CD4-positive, alpha-beta T cell treated with Interleukin-4 for 4 hours (primary cell): ENCODE results near the gene COL5A3.
"Not testable (repeated sequence)": the region's sequence is repeated elsewhere in the genome, so short reads cannot be mapped to it uniquely, and the experiment has no call there.

Source experiments
- DNase-seq: peaks from one replicate; pipeline ENCODE4 v3.0.0-alpha.2; 2020

COL5A3 gene

DNA sequence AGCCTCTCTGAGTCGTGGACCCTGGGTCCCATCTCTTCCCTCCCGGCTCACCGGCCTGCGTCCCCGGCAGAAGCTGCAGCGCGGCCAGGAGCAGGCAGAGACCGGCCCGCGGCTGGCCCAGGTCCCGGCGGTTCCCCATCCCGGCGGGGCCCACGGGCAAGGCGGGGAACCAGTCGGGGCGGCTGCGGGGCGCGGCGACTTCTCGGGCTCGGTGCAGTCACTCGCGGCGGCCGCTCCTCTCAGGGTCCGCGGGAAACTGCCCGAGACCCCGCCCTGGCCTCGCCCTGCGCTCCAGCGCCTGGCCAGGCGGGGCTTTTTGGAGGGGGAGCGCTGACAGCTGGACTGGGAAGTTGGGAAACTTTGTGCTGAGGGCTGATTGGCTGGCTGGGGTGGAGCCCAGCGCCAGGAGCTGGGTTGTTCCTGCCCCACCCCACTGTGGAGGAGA, at the start of gene COL5A3:
COL5A3 (minus strand) TSS at position 258 of the 445 bp plus-strand sequence; CDS start at position 139, 119 bp downstream.
- no peak for DNase-seq

DNA sequence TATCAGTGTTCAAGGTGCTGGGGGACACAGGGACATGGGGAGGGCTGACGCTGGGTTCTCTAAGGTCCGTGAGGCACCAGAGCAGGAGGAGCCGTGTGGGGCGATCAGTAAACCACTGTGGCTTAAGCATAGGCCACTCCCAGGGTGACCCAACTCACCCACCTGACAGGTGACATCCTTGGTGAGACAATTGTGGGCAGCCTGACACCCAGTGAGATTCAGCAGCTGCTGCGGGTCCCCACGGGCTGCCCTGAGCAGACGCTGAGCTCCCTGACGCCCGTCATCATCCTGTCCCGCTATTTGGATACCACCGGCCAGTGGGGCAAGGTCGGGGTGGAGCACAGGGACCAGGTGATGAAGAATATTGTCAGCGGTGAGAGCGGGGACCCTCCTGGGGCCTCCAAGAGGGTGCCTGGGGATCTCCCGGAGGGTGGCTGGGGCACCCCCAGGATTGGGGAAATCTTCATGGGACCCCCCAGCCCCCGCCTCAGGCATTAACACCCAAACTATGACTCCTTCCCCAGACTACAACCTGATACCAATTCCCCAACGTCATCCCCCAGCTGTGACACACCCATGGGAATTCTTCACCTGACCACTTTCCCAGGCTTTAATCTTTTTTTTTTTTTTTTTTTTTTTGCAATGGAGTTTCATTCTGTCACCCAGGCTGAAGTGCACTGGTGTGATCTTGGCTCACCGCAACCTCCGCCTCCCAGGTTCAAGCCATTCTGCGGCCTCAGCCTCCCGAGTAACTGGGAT, 42.5 kb upstream of the COL5A3 start:
- DNase-seq, result no peak

DNA sequence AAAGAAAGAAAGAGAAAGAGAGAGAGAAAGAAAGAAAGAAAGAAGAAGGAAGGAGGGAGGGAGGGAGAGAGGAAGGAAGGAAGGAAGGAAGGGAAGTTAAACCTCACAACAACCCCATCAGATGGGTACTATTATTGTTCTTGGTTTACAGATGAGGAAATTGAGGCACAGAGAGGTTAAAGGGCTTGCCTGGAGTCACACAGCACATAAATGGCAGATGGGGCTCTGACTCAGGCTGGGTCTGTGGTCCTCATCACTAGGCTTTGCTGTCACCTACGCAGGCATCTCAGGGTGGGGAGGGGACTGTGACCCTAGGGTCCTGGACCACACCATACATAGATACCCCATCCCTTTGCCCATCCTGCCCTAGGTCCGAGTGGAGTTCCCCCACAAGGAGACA, 39.3 kb upstream of the COL5A3 start:
- no peak for DNase-seq

DNA sequence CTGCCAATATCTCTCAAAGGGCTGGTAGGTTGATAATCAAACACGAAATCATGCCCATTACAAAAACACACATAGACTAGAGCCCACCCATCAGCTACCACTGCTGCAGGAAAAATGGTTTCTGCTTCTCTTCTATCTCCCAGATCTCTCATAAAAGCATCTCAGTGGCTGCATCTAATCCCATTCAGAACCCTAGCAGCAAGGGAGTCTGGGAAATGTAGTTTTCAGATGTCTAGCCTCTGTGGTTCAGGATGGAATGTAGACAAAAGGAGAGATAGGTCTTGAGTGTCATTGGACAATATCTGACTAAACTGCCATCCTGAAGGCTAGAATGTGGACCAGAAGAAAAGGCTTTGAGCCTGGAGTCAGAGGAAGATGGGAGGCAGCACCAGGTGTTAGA, 35.1 kb upstream of the COL5A3 start:
- no peak for DNase-seq

DNA sequence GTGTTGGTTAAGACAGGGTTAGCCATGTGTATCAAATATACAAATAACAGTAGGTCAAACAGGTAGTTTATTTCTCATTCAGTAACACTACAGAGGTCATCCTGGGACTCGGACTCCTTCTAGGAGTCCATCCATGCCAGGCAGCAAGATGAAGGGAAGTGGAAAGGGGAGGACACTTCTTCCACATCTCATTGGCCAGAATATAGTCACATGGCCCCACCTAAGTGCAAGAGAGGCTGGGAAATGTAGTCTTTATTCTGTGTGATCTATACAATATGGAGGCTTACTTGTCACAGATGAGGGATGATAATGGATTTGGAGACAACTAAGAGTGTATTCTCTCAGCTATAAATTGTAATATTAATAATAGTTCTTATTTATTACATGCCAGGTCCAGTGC, 34.1 kb upstream of the COL5A3 start:
- no peak for DNase-seq

DNA sequence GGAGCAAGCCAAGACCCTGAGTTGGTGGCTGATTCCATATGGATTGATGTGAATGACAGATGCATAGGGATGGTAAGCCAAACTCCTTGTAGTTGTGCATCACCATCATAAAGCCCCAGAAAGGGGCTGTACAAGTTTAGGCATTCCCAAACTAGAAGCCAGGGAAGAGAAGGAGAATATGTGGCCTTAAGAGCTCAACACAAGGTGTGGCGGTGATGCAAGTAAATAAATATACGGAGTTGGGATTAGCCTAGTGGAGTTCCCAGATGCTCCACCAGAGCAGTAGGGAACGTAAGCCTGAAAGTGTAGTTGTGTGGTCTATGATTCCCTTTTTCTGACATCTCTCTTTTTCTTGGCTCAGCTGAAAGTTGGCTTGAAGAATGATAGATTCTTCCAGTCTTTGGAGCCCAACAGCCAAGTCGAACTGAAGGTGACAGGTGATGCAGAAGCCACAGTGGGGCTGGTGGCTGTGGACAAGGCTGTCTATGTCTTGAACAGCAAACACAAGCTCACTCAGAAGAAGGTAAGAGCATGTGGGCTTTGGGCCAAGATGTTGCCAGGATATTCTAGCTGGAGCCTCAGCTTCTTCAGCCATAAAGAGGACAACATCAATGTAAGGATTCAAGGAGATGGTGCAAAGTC, 33.1 kb upstream of the COL5A3 start:
- no peak for DNase-seq

DNA sequence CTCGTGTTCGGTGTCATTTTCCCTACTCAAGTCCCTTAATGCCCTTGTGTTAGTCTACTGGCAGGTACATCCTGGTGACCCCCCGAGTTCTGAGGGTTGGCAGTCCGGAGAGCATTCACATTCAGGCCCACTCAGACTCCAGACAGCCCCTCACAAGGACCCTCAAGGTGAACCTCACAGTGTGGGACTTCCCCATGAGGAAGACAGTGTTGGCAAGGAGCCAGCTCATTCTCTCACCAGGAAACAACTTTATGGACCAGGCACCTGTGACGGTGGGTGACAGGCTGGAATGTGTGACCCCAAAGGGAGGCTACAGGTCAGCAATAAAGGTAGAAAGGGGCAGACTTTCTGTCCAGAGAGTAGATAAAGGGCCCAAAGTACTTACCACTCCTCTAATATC, 27.5 kb upstream of the COL5A3 start:
- DNase-seq, result no peak

DNA sequence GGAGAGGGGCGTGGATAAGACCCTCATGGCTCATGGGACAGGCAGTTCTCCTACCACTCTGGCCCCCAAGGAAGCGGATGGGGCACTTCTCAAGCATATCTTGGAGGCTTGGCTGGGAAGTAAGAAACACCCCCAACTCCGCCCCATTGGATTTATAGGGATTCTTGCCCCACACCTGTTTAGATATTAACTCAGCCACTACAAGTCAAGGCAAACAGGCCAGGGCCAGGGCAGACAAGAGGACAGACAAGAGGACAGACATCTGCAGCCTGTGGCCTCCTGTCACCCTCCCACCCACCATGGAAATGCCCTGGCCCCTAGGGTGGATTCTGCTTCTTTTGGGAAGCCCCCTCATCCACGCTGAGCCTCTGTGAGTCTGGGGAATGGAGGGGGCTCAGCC, 27.1 kb upstream of the COL5A3 start:
- no peak for DNase-seq

DNA sequence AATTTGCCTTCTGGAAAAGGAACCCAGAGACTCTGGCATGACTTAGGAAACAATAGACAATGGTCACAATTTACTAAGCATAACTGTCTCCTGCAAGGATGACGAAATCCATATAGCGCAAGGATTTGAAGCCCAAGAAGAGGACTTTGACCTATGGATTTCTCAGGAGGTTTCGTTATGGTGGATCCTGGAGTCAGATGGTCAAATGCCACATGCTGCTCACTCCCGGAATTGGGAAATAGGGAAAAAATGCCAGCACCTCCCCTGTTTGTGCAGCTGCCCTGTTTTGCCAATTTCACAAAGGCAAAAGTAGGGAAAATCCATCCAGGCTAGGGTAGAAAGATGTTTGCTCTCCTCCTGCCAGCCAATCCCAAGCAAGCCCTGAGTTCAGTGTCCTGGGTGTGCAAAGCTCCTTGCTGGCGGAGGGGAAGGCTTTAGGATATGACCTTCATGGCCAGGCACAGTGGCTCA, 26.3 kb upstream of the COL5A3 start:
- no peak for DNase-seq

DNA sequence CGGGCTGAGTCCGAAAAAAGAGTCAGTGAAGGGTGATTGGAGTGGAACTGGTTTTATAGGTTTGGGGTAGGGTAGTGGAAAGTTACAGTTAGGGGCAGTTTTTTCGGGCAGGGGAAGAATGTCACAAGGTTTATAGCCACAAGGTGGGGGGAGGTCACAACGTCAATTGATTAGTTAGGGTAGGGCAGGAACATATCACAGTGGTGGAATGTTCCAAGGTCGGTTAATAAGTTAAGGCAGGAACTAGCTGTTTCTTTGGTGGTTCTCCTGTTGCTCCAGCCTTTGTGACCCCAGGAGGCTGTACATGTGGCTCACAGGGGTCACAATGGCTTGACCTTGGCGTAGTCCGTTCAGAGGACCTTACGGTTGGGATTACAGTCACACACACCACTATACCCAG, 23.3 kb upstream of the COL5A3 start:
- no peak for DNase-seq

DNA sequence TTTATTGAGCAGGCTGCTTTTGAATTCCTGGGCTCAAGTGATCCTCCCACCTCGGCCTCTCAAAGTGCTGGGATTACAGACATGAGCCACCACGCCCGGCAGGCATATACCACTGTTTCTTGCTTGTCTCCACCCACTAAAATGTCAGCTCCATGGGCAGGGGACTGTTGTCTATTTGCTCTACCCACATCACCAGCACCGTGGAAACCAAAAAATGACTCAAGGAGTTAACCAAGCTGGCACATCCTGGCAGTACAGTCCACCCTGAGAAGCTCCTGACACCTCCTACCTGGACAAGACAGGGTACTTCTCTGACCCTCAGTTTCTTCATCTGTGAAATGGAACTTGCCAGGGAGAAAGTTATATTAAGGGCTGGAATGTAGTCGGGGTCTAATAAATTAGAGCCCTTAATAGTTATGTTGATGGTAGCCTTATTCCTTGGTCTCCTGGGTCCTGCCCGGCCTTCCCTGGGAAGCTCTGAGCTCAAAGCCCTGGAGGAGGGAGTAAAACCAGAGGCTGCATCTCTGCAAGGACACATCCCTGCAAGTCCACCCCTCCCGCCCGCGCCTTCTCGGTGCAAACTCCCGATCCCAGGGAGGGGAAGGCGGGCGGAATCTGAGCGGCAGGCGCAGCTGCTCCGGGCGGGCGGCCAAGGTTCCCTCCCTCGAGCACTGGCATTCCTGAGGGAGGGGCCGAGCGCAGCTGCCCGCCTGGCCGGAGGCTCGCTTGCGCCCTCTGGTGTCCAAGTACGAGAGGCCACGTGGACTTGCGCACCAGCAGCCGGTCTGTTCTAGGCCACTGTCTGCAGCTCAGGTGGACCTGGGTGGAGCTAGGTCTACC, 17.1 kb upstream of the COL5A3 start:
- peak; percentile 69 for DNase-seq

DNA sequence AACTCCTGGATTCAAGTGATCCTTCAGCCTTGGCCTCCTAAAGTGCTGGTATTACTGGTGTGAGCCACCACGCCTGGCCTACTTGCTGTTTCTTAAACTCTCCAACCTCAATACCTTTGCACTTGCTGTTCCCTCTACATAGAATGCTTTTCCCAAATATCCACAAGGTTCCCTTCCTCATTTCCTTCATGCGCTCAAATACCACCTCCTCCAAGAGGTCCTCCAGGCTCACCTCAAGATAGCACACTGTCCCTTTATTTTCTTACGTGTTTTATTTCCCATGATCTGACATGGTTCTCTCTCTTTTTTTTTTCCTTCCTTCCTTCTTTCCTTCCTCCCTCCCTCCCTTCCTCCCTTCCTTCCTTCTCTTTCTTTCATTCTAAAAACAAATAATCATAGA, 16.4 kb upstream of the COL5A3 start:
- DNase-seq, result no peak

DNA sequence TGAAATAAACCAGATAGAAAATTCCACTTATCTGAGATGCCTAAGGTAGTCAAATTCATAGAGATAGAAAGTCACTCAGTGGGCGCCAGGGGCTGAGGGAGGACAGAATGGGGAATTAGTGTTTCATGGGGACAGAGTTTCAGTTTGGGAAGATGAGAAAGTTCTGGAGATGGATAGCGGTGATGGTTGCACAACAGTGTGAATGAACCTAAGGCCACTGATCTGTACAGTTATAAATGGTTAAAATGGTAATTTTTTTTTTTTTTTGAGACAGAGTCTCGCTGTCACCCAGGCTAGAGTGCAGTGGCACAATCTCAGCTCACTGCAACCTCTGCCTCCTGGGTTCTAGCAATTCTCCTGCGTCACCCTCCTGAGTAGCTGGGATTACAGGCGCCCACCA, 12.8 kb upstream of the COL5A3 start:
- not testable (repeated sequence) for DNase-seq

DNA sequence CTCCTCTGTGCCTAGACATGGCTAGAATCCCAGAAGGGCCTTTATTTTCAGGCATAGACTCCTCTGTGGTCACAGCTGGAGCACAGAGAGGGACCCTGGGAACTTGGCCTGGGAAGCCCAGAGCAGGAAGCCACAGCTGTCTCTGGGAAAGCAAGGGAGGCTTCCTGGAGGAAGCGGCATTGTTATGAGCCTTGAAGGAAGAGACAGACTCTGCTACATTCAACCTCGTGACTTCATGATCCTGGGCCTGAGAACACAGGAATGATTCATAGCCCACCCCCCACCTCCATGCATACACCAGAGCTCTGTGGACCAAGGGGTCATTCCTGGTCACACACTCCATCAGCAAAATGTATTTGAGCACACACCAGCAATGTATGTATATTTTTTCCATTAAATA, 11.6 kb upstream of the COL5A3 start:
- DNase-seq, result no peak

DNA sequence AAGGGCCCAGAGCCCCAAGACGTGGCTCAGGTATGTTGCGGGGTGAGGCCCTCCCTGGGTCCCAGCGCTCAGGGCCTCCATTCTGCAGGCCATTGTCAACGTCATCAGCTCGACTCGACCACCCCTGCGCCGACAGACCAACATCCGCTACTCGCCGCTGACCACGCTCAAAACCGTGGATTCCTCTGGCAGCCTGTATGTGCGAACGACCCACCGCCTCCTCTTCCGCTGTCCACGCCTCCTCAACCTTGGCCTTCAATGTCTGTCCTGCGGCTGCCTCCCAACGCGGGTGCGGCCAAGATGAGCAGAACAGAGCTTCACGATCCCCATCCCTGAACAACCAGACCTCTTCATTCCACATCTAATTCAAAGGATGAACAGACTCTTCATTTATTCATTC, 11.1 kb upstream of the COL5A3 start:
- no peak for DNase-seq

DNA sequence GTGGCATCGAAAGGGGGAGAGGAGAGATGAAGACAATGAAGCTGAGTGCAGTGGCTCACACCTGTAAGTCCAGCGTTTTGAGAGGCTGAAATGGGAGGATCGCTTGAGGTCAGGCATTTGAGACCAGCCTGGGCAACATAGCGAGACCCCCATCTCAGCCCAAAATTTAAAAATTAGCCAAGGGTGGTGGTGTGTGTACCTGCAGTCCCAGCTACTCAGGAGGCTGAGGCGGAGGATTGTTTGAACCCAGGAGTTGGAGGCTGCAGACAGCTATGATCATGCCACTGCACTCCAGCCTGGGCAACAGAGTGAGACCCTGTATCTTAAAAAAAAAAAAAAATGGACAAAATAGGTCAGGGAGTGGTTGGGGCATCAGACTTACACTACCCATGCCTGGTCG, 10.5 kb upstream of the COL5A3 start:
- no peak for DNase-seq

DNA sequence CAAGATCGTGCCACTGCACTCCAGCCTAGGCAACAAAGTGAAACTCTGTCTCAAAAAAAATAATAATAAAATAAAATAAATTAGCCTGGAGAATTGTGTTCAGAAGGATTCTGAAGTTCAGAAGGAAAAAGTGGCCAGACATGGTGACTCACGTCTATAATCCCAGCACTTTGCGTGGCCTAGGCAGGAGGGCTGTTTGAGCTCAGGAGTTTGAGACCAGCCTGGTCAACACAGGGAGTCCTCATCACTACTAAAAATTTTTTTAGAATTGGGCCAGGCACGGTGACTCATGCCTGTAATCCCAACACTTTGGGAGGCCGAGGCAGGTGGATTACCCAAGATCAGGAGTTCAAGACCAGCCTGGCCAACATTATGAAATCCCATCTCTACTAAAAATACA, 8.9 kb upstream of the COL5A3 start:
- DNase-seq, result no peak

DNA sequence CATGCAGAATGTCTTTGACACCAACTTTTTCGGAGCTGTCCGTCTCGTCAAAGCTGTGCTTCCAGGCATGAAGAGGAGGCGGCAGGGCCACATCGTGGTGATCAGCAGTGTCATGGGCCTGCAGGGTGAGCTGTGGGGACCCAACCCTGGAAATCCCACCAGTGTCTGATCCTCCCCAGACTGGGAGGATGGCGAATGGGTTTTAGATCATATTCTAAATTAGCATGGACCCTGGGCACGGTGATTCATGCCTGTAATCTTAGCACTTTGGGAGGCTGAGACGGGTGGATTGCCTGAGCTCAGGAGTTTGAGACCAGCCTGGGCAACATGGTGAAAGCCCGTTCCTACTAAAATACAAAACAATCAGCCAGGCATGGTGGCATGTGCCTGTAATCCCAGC, 8.5 kb upstream of the COL5A3 start:
- DNase-seq, result no peak

DNA sequence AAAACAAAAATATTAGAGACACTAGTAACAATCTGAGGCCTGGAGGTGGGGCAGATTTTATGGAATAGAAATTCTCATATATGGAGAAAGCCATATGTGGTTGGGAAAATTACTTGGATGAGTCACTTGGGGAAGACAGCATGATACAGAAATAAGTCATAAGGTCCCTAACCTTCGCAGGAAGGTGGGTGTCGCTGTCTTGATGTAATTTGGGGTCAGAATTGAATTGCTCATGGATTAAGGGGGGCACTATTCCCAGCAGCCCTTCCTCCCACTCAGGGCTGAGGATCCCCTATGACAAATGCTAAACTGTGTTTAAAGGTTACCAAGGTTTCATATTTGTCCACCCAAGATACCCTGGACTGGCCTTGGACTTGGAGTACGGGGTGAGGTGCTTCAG, 8.0 kb upstream of the COL5A3 start:
- DNase-seq, result no peak

DNA sequence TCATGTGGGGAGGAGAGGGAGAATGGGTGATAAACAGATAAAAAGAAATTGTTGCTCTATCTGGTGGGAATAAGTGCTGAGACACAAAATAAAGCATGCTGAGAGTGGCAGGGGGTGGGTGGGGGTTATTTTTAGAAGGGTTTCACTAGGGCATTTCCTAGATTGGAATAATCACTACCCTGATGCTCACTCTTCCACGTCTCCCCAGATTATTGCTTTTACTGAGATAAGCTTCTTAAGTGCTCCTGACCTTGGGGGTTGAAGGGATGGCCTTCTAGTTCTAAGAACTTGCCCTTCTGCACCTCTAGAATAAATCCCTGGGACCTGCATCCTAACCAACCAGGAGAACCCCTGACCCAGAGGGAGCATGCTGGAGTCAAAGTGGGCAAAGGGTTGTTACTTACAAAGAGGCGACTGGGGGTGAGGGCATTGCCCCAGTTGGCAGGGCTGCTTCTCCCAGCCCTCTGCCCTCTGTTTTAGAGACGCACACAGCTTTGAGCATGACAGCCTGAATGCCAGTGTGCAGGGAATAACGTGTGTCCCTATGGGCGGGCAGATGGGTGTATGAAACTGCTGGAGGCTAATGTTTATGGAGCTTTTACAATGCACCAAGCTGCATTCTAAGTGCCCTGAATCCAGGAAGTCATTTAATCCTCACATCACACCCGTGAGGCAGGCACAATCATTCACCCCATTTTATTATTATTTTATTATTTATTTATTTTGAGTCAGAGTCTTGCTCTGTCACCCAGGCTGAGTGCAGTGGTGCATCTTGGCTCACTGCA, 3.7 kb upstream of the COL5A3 start:
- no peak for DNase-seq

DNA sequence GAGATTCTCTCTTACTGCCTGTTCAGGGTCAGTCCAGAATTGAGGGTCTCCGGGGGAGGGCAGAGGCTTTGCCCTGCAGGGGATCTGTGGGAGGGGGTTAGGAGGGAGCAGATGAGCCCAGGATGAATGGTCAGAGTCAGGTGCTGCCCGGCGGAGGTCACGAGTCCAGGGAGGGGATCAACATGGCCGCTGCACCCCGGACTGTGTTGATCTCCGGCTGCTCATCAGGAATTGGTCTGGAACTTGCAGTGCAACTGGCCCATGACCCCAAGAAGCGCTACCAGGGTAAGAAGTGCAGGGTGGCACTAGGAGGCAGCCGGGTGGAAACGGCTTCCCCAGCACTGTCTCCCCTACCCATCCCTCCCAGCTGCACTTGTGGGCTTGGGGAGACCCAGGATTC, 3.0 kb upstream of the COL5A3 start, which contains the start of gene RDH8:
RDH8 (plus strand) TSS at position 168 of the 400 bp plus-strand sequence; CDS start at position 183, 15 bp downstream.
- DNase-seq, result no peak

DNA sequence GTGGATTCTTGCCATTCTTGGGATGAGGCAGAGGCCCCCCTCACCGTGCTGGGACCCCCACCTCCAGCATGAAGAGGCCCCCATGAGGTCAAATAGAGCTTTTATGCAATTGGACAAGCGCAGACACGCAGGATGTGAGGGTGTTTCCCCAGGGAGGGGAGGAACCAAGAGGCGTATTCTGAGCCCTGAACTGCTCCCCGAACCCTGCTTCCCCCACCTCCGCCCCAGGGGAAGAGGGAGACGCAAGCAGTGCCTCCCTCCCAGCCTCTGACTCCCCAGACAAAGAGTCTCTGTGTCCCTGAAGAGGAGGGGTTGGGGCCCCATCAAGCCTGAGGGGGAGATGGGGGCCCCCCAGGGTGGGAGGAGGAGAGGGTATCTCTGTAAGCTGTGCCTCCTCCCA, 1.7 kb upstream of the COL5A3 start:
- DNase-seq, result no peak

DNA sequence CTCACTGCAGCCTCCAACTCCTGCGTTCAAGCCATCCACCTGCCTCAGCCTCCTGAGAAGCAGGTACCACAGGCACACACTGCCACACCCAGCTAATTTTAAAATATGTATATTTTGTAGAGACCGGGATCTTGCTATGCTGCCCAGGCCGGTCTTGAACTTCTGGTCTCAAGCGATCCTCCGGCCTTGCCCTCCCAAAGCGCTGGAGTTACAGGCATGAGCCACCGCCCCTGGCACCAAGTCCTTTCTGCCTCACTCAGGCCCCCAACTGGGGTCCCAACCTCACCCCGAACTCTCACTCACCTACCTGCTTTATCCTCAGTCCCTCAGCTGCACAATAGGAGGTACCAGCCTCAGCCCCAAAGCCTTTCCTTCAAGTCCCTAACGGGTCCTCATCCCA, 635 bp upstream of the COL5A3 start:
- DNase-seq, result no peak
